Adrenal gland (tissue), 12 donors: ENCODE data around the gene CTDSPL. TPM values are rescaled to one million over a fixed set of nuclear protein-coding genes. Genes with fewer than 3 reads are reported as not detected.

Source experiments
- DNase-seq, 7 donors: peaks; one replicate each; pipeline ENCODE4 v3.0.0-alpha.2; 2019 to 2020
- H3K27ac ChIP-seq, 5 donors: fragments of 200-600 bp; sonication (generic) in 4 of 5; 1 replicate in 3 of 5; 2 replicates in 2 of 5; pipeline versions ENCODE4 v1.5.1 to v1.8.0; 2016 to 2020; ENCODE audit warnings: mild to moderate bottlenecking in 1 of 5
- H3K27me3 ChIP-seq: fragments of 200-600 bp; 2 replicates; pipeline ENCODE4 v1.8.0; 2021
- H3K36me3 ChIP-seq, 2 donors: fragments of 200-600 bp; replicated peaks in 1 of 2; 1 replicate in 1 of 2; 2 replicates in 1 of 2; pipeline versions ENCODE4 v1.5.1 to v1.8.0; 2018 to 2022
- H3K4me1 ChIP-seq, 2 donors: fragments of 200-600 bp; replicated peaks in 1 of 2; 1 replicate in 1 of 2; 2 replicates in 1 of 2; pipeline versions ENCODE4 v1.5.1 to v1.8.0; 2018 to 2021
- H3K4me3 ChIP-seq, 4 donors: fragments of 200-600 bp; sonication (generic) in 3 of 4; one replicate each; pipeline ENCODE4 v1.5.1; 2016 to 2018
- H3K9me3 ChIP-seq, 3 donors: fragments of 200-600 bp; sonication (generic) in 1 of 3; replicated peaks in 1 of 3; 1 replicate in 2 of 3; 2 replicates in 1 of 3; pipeline versions ENCODE4 v1.5.1 to v1.8.0; 2016 to 2021
- POLR2A ChIP-seq, 2 donors: fragments of 450-650 bp; IDR thresholded peaks; one replicate each; pipeline ENCODE4 v1.6.1; 2017; ENCODE audit warnings: antibody characterized with exemption in 2 of 2, mild to moderate bottlenecking in 2 of 2, moderate library complexity in 1 of 2
- WGBS, 4 donors: extraction: QIAGEN DNeasy Blood & Tissue Kit in 2 of 4; methylation state at CpG; one replicate each; pipeline versions ENCODE4 v1.1.5 to v1.1.7; 2013 to 2017; 5-methylcytosine and 5-hydroxymethylcytosine counted together
- intact Hi-C, 2 donors: fragments of 100-400 bp; cut with DNase I; formaldehyde crosslinking; loops; one replicate each; pipeline versions ENCODE4 v1.14.1 to v1.15.0; 2022 to 2023
- polyA plus RNA-seq, 3 donors: library from polyadenylated mRNA; stranded (reverse); fragments of 200-250 nt in 2 of 3; fragments of 350-450 nt in 1 of 3; fragmentation: Illumina TruSeq in 1 of 3; extraction: RNeasy Lipid Tissue Mini Kit (QIAGEN cat#74804) in 1 of 3; gene quantifications; one replicate each; pipeline ENCODE4 v1.2.3, GENCODE V29; 2013 to 2014
- total RNA-seq, 9 donors: library from RNA; depleted of rRNA in 4 of 9; stranded (reverse); fragments of >200 nt in 4 of 9; fragments of 120-200 nt in 1 of 9; fragmentation: NEBNext Ultra II Directional in 1 of 9; extraction: Animal tissue kit (Norgen Biotek cat#: 25700) in 1 of 9; gene quantifications; one replicate each; pipeline versions ENCODE4 v1.1.0 to v1.2.4, GENCODE V29; 2013 to 2023
- TF ChIP-seq, protein P1 (sequence below), 6 experiments: fragments of 450-650 bp in 4 of 6; fragments of 200-600 bp in 2 of 6; sonication (generic) in 1 of 6; IDR thresholded peaks; 1 replicate in 5 of 6; 2 replicates in 1 of 6; pipeline versions ENCODE4 v1.5.1 to v1.8.0; 2016 to 2021; ENCODE audit warnings: antibody characterized with exemption in 6 of 6, mild to moderate bottlenecking in 2 of 6, moderate library complexity in 1 of 6
- donor health status: healthy with polysubstance abuse.
- donor health status: Bipolar disorder and iron deficiency.
- donor health status: DM: yes; HTN: yes; CAD: no.
- donor health status: DM: no; HTN: no; CAD: no.
- donor health status: DM: no; HTN: no; CAD: no.
- donor health status: DM: yes; HTN: yes; CAD: no.

The CTDSPL gene
- total and polyA plus RNA-seq, 12 donors: 6.4 to 27.7 (median 16.0) TPM

- TF ChIP-seq, protein P1, sequence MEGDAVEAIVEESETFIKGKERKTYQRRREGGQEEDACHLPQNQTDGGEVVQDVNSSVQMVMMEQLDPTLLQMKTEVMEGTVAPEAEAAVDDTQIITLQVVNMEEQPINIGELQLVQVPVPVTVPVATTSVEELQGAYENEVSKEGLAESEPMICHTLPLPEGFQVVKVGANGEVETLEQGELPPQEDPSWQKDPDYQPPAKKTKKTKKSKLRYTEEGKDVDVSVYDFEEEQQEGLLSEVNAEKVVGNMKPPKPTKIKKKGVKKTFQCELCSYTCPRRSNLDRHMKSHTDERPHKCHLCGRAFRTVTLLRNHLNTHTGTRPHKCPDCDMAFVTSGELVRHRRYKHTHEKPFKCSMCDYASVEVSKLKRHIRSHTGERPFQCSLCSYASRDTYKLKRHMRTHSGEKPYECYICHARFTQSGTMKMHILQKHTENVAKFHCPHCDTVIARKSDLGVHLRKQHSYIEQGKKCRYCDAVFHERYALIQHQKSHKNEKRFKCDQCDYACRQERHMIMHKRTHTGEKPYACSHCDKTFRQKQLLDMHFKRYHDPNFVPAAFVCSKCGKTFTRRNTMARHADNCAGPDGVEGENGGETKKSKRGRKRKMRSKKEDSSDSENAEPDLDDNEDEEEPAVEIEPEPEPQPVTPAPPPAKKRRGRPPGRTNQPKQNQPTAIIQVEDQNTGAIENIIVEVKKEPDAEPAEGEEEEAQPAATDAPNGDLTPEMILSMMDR (IDR thresholded peaks at IDR 0.05): no peak
- TF ChIP-seq POLR2A (IDR thresholded peaks at IDR 0.05): no peak
- WGBS, 4 donors: 64 to 78% (median 67%) methylated on average over 7 of the region's 7 CpGs
- Histone ChIP-seq H3K36me3 (no peaks in the 10 kb centered on the region), H3K9me3 (no peaks in the 10 kb centered on the region), H3K27ac (peak overlapping the region in 1 of 5 donors; percentile 33), H3K27me3 (no peaks in the 10 kb centered on the region), H3K4me1 (peaks cover 15 to 25% of the 10 kb centered on the region in 2 donors), H3K4me3 (no peak overlapping the region)
- no peak for DNase-seq
- intact Hi-C loops: no loop called here
Measured at GRCh38 chr3:37924453-37924852, 62.8 kb downstream of the CTDSPL start.

- H3K4me1 ChIP-seq: peaks cover 15 to 25% of the 10 kb centered on the region in 2 donors
- DNase-seq: no peak
- no peaks in the 10 kb centered on the region for H3K27me3 ChIP-seq
- 48 to 91% (median 73%) methylated on average over 2 of the region's 2 CpGs for WGBS, 4 donors
- no peak for TF ChIP-seq POLR2A (IDR thresholded peaks at IDR 0.05)
- peak overlapping the region in 1 of 5 donors; percentile 33 for H3K27ac ChIP-seq
- no peak overlapping the region for H3K4me3 ChIP-seq
- intact Hi-C loops: no loop called here
- H3K9me3 ChIP-seq: no peaks in the 10 kb centered on the region
- H3K36me3 ChIP-seq: no peaks in the 10 kb centered on the region
Measured at GRCh38 chr3:37925157-37925556, 63.5 kb downstream of the CTDSPL start.

GRCh38 chr3:37926611-37927010 lies 64.9 kb downstream of the CTDSPL start:
- intact Hi-C loops: no loop called here
- no peak for DNase-seq
- TF ChIP-seq POLR2A (IDR thresholded peaks at IDR 0.05): no peak
- TF ChIP-seq, protein P1 (IDR thresholded peaks at IDR 0.05): no peak
- no peaks in the 10 kb centered on the region for H3K36me3 ChIP-seq
- no peaks in the 10 kb centered on the region for H3K27me3 ChIP-seq
- WGBS, 4 donors: 85 to 98% (median 94%) methylated on average over 3 of the region's 3 CpGs
- no peaks in the 10 kb centered on the region for H3K9me3 ChIP-seq
- no peak overlapping the region for H3K27ac ChIP-seq
- peaks cover 15 to 25% of the 10 kb centered on the region in 2 donors for H3K4me1 ChIP-seq
- H3K4me3 ChIP-seq: no peak overlapping the region

DNA sequence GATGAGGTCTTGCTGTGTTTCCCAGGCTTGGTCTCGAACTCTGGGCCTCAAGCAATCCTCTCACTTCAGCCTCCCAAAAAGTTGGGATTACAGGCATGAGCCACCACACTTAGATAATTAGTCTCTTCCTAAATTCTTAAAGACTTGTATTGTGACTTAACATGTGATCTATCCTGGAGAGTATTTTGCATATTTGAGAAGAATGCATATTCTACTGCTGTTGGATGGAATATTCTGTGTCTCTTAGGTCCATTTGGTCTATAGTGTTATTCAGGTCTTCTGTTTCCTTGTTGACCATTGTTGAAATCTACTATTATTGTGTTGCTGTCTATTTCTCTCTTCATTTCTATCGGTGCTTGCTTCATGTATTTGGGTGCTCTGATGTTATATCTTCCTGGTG lies 68.8 kb downstream of the CTDSPL start:
- WGBS, 4 donors: 96 to 98% (median 96%) methylated on average over 2 of the region's 2 CpGs
- TF ChIP-seq, protein P1 (IDR thresholded peaks at IDR 0.05): no peak
- TF ChIP-seq POLR2A (IDR thresholded peaks at IDR 0.05): no peak
- Histone ChIP-seq H3K36me3 (no peaks in the 10 kb centered on the region), H3K27ac (no peak overlapping the region), H3K9me3 (no peaks in the 10 kb centered on the region), H3K4me1 (peaks cover 8% of the 10 kb centered on the region in 2 donors), H3K27me3 (no peaks in the 10 kb centered on the region), H3K4me3 (no peak overlapping the region)
- intact Hi-C loops: no loop called here
- DNase-seq: no peak

- no peak overlapping the region for H3K27ac ChIP-seq
Measured at GRCh38 chr3:37932505-37932904, 70.8 kb downstream of the CTDSPL start.

More at GRCh38 chr3:37932505-37932904, 70.8 kb downstream of the CTDSPL start:
- no peak for DNase-seq
- no peak overlapping the region for H3K4me3 ChIP-seq
- no peaks in the 10 kb centered on the region for H3K9me3 ChIP-seq
- peaks cover 5 to 15% of the 10 kb centered on the region in 2 donors for H3K4me1 ChIP-seq
- intact Hi-C loops: no loop called here
- H3K27me3 ChIP-seq: no peaks in the 10 kb centered on the region
- WGBS, 4 donors: 81 to 97% (median 91%) methylated on average over 3 of the region's 3 CpGs
- no peaks in the 10 kb centered on the region for H3K36me3 ChIP-seq
- TF ChIP-seq, protein P1 (IDR thresholded peaks at IDR 0.05): no peak
- TF ChIP-seq POLR2A (IDR thresholded peaks at IDR 0.05): no peak
